Memory B cell (primary cell): ENCODE results near the gene AGTR2.
"Not testable (repeated sequence)": the region's sequence is repeated elsewhere in the genome, so short reads cannot be mapped to it uniquely, and the experiment has no call there.

Experiments used
- ATAC-seq: fragments of 150-1000 bp; cut with Tn5 transposase; 2 replicates; pipeline ENCODE4 v1.10.0; 2021; ENCODE audit warnings: low read depth, mild to moderate bottlenecking, moderate library complexity
- DNase-seq, 2 donors: peaks; one replicate each; pipeline ENCODE4 v3.0.0; 2022; ENCODE audit warnings: low spot score in 2 of 2
- H3K27ac Mint-ChIP-seq: one replicate; pipeline ENCODE4 v1.8.0; 2022; ENCODE audit warnings: mild to moderate bottlenecking, moderate library complexity, mixed read lengths
- H3K27me3 Mint-ChIP-seq: one replicate; pipeline ENCODE4 v1.8.0; 2022; ENCODE audit warnings: mixed read lengths
- H3K36me3 Mint-ChIP-seq: one replicate; pipeline ENCODE4 v1.8.0; 2022; ENCODE audit warnings: mild to moderate bottlenecking, mixed read lengths
- H3K4me1 Mint-ChIP-seq: one replicate; pipeline ENCODE4 v1.8.0; 2022; ENCODE audit warnings: mixed read lengths
- H3K4me3 Mint-ChIP-seq: one replicate; pipeline ENCODE4 v1.8.0; 2022; ENCODE audit warnings: mild to moderate bottlenecking, moderate library complexity, mixed read lengths
- H3K9me3 Mint-ChIP-seq: one replicate; pipeline ENCODE4 v1.8.0; 2022; ENCODE audit warnings: mixed read lengths

Gene AGTR2, protein sequence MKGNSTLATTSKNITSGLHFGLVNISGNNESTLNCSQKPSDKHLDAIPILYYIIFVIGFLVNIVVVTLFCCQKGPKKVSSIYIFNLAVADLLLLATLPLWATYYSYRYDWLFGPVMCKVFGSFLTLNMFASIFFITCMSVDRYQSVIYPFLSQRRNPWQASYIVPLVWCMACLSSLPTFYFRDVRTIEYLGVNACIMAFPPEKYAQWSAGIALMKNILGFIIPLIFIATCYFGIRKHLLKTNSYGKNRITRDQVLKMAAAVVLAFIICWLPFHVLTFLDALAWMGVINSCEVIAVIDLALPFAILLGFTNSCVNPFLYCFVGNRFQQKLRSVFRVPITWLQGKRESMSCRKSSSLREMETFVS

DNA sequence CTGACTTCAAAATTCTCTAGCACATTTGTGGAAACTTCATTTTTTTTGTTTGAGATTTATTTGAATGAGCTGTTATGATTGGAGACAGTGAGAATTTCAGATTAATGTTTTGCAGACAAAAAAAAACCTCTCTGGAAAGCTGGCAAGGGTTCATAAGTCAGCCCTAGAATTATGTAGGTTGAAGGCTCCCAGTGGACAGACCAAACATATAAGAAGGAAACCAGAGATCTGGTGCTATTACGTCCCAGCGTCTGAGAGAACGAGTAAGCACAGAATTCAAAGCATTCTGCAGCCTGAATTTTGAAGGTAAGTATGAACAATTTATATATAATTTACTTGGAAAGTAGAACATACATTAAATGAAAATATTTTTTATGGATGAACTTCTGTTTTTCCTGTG, at the start of gene AGTR2:
Gene AGTR2, plus strand, starts transcription at position 234 of the 400 bp plus-strand sequence. CDS start 1,537 bp downstream, outside the sequence.
- Mint-ChIP-seq H3K4me1 (no peaks in the 10 kb centered on the region), H3K36me3 (no peaks in the 10 kb centered on the region), H3K27me3 (no peaks in the 10 kb centered on the region), H3K4me3 (no peak within 1 kb of the TSS), H3K9me3 (peaks cover 4% of the 10 kb centered on the region), H3K27ac (no peak within 1 kb of the TSS)
- ATAC-seq (no peak), DNase-seq (no peak)

DNA sequence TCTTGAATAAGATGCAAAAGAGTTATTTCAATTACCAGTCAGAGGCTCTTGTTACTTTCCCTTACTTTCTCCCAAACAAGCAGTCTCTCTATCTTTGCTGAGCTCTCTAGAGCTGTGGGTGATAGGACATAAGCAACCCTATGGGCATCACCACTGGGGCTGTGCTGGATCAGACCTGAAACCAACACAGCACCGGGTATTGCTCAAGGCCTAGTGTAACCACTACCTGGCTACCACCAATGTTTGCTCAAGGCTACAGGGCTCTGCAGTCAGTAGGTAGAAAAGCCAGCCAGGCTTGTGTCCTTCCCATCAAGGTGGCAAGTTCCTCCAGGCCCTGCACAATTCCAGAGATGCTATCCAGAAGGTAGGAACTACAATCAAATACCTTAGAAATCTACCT, 35.3 kb upstream of the AGTR2 start:
- Mint-ChIP-seq H3K4me1 (no peaks in the 10 kb centered on the region), H3K27me3 (no peaks in the 10 kb centered on the region), H3K4me3 (no peak overlapping the region), H3K36me3 (no peaks in the 10 kb centered on the region), H3K9me3 (no peaks in the 10 kb centered on the region), H3K27ac (no peak overlapping the region)
- ATAC-seq (no peak), DNase-seq (no peak)

DNA sequence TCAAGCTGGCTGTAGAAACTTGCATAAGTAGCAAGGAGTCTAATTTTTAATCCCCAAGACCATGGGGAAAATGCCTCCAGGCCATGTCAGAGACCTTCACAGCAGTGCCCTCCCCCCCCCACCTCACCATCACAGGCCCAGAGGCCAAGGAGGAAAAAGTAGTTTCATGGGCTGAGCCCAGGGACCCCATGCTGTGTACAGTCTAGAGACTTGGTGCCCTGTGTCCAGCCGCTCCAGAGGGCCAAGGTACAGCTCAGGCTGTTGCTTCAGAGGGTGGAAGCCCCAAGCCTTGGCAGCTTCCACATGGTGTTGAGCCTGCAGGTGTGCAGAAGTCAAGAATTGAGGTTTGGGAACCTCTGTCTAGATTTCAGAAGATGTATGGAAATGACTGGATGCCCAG, 29.3 kb upstream of the AGTR2 start:
- H3K27ac Mint-ChIP-seq, ATAC-seq, H3K9me3 Mint-ChIP-seq, H3K27me3 Mint-ChIP-seq, H3K36me3 Mint-ChIP-seq, H3K4me3 Mint-ChIP-seq, H3K4me1 Mint-ChIP-seq, DNase-seq: not testable (repeated sequence)

DNA sequence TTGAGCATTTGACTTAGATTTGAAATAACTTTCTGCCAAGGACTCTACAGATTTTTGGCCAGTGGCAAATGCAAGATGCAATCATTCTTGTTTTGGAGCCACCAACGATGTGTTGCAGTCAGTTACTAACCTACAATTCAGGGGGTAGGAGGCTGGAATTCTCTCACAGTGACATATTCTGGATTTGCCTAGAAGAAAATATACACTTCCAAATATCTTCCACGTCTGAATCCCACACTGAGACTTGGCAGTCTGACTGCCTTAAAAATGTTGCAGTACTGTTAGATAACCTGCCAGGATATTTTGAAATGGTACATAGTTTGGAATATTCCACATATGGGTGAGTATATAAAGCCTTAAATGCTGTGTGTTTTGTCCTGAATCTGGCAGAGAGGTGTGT, 27.6 kb upstream of the AGTR2 start:
- no peak for ATAC-seq
- H3K9me3 Mint-ChIP-seq, result peaks cover 3% of the 10 kb centered on the region
- H3K4me1 Mint-ChIP-seq, result no peaks in the 10 kb centered on the region
- no peak for DNase-seq
- no peak overlapping the region for H3K27ac Mint-ChIP-seq
- H3K4me3 Mint-ChIP-seq, result no peak overlapping the region
- no peaks in the 10 kb centered on the region for H3K27me3 Mint-ChIP-seq
- H3K36me3 Mint-ChIP-seq, result no peaks in the 10 kb centered on the region

DNA sequence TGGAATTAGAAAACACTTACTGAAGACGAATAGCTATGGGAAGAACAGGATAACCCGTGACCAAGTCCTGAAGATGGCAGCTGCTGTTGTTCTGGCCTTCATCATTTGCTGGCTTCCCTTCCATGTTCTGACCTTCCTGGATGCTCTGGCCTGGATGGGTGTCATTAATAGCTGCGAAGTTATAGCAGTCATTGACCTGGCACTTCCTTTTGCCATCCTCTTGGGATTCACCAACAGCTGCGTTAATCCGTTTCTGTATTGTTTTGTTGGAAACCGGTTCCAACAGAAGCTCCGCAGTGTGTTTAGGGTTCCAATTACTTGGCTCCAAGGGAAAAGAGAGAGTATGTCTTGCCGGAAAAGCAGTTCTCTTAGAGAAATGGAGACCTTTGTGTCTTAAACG, 2.4 kb downstream of the AGTR2 start:
- H3K4me3 Mint-ChIP-seq, result no peak overlapping the region
- peaks cover 4% of the 10 kb centered on the region for H3K9me3 Mint-ChIP-seq
- no peaks in the 10 kb centered on the region for H3K36me3 Mint-ChIP-seq
- no peak for DNase-seq
- H3K27ac Mint-ChIP-seq, result no peak overlapping the region
- H3K4me1 Mint-ChIP-seq, result no peaks in the 10 kb centered on the region
- no peak for ATAC-seq
- no peaks in the 10 kb centered on the region for H3K27me3 Mint-ChIP-seq

DNA sequence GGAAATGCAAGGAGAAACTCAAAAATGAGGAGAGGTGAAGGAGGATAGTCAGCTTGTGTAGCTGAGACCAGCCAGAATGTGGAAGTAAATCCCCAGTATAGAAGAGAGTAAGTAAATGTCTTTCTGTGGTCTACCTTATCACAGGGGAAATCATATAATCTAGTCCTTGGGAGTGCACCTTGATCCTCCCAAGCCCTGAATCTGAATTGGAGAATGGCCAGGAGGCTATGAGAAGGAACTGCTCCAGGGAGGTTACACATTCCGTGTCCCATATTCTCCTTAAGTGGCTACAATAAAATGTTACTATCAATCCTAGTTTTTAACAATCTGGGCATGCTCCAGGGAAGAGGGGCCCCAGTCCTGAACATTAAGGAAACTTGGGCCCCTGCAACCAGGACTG, 10.8 kb downstream of the AGTR2 start:
- Mint-ChIP-seq H3K27me3 (no peaks in the 10 kb centered on the region), H3K27ac (no peak overlapping the region), H3K36me3 (no peaks in the 10 kb centered on the region), H3K4me1 (no peaks in the 10 kb centered on the region), H3K4me3 (no peak overlapping the region), H3K9me3 (peaks cover 3% of the 10 kb centered on the region)
- ATAC-seq (no peak), DNase-seq (no peak)

DNA sequence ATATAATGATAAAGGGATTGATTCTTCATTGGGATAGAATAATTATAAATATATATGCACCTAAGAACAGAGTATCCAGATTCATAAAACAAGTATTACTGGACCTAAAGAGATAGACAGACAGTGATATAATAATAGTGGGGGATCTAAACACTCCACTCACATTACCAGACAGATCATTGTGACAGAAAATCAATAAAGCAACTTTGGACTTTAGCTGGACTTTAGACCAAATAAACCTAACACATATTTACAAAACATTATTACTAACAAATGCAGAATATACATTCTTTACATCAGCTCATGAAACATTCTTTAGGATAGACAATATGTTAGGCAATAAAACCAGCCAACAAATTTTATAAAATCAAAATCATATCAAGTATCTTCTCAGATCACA, 14.6 kb downstream of the AGTR2 start:
- no peaks in the 10 kb centered on the region for H3K36me3 Mint-ChIP-seq
- no peak overlapping the region for H3K27ac Mint-ChIP-seq
- H3K9me3 Mint-ChIP-seq, result peaks cover 3% of the 10 kb centered on the region
- no peak for DNase-seq
- no peak for ATAC-seq
- no peaks in the 10 kb centered on the region for H3K27me3 Mint-ChIP-seq
- H3K4me1 Mint-ChIP-seq, result no peaks in the 10 kb centered on the region
- no peak overlapping the region for H3K4me3 Mint-ChIP-seq

DNA sequence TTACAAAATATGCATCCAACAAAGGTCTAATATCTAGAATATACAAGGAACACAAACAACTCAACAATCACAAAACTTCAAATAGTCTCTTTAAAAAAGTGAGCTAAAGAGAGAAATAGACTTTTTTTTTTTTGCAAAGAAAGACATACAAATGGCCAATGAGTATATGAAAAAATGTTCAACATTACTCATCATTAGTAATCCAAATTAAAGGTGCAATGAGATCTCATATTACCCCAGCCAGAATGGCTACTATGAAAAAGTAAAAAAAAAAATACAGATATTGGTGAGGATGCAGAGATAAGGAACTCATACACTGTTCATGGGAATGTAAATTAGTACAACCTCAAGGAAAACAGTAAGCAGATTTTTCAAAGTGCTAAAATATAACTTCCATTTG, 24.1 kb downstream of the AGTR2 start:
- Mint-ChIP-seq H3K9me3 (no peaks in the 10 kb centered on the region), H3K36me3 (no peaks in the 10 kb centered on the region), H3K4me3 (no peak overlapping the region), H3K27me3 (no peaks in the 10 kb centered on the region), H3K27ac (no peak overlapping the region), H3K4me1 (no peaks in the 10 kb centered on the region)
- ATAC-seq (no peak), DNase-seq (no peak)

DNA sequence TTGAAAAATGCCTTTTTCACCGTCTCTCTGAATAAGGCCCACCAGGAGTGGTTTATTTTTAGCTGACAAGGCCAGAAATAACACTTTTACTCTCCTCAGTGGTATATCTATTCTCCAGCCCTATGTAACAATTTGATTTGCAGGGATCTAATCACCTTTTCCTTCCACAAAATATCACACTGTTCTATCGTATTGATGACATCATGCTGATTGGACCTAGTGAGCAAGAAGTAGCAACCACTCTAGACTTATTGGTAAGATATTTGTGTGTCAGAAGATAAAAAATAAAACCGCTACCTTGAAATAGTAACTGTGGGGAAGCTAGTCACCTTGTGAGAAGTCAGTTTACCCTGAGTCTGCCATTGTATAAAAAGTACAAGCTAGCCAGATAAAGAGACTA, 27.7 kb downstream of the AGTR2 start:
- DNase-seq (no peak), ATAC-seq (no peak)
- Mint-ChIP-seq H3K4me3 (no peak overlapping the region), H3K27me3 (no peaks in the 10 kb centered on the region), H3K9me3 (no peaks in the 10 kb centered on the region), H3K36me3 (no peaks in the 10 kb centered on the region), H3K27ac (no peak overlapping the region), H3K4me1 (no peaks in the 10 kb centered on the region)

DNA sequence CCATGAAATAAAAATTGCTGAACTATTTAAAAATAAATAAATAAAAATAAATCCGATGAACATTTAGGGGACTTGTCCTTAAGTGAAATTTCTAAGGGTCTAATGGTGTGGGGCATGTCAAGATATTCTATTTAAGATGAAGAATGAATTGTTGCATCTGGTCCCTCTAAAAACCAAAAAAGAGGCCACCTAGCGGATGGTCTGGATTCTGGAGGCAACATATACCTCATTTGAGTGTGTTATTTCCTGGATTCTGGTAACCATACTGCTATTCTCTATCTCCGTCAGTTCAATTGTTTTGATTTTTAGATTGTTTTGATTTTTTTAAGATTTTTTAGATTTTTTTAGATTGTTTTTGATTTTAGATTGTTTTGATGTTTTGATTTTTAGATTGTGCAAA, 28.3 kb downstream of the AGTR2 start:
- no peak overlapping the region for H3K27ac Mint-ChIP-seq
- ATAC-seq (no peak), DNase-seq (no peak)
- no peak overlapping the region for H3K4me3 Mint-ChIP-seq
- no peaks in the 10 kb centered on the region for H3K4me1 Mint-ChIP-seq
- H3K36me3 Mint-ChIP-seq, result no peaks in the 10 kb centered on the region
- no peaks in the 10 kb centered on the region for H3K27me3 Mint-ChIP-seq
- H3K9me3 Mint-ChIP-seq, result no peaks in the 10 kb centered on the region

DNA sequence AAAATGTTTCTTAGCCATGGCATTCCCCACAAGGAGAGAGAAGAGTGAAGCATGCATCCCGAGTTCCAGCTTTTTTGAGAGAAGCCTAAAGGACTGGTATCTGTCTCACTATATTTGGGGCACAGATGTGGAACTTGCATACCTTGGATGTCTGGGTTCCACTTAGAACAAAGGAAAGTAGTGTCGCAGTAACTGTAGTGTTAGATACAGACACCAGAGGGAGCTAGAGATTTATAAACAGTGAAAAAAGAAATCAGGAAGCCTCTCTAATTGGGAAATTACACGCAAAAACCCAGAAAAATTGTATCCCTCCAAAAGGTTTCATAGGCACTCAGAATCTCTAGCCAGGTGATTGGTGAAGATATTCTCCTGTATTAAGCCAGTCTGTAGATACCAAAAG, 34.4 kb downstream of the AGTR2 start:
- no peak for ATAC-seq
- Mint-ChIP-seq H3K9me3 (no peaks in the 10 kb centered on the region), H3K4me1 (no peaks in the 10 kb centered on the region), H3K27me3 (no peaks in the 10 kb centered on the region), H3K4me3 (no peak overlapping the region), H3K36me3 (no peaks in the 10 kb centered on the region), H3K27ac (no peak overlapping the region)
- no peak for DNase-seq

DNA sequence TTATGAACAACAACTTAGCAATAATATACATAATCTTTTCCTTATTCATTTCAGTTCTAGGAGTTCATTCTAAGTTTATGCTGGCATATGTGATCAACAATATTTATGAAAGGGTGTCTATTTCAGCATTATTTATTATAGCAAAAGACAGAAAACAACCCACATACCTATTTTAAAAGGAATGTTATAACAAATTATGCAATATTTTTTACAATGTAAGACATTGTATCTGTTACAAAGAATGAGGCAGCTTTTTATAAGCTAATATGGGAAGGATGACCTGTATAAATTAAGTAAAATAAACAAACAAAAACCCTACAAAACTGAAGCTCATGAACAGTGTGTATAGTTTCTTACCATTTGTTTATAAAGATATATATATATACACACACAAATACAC, 42.7 kb downstream of the AGTR2 start:
- H3K36me3 Mint-ChIP-seq, result no peaks in the 10 kb centered on the region
- H3K4me1 Mint-ChIP-seq, result no peaks in the 10 kb centered on the region
- no peak overlapping the region for H3K27ac Mint-ChIP-seq
- no peak overlapping the region for H3K4me3 Mint-ChIP-seq
- peaks cover 5% of the 10 kb centered on the region for H3K9me3 Mint-ChIP-seq
- ATAC-seq (no peak), DNase-seq (no peak)
- H3K27me3 Mint-ChIP-seq, result no peaks in the 10 kb centered on the region

DNA sequence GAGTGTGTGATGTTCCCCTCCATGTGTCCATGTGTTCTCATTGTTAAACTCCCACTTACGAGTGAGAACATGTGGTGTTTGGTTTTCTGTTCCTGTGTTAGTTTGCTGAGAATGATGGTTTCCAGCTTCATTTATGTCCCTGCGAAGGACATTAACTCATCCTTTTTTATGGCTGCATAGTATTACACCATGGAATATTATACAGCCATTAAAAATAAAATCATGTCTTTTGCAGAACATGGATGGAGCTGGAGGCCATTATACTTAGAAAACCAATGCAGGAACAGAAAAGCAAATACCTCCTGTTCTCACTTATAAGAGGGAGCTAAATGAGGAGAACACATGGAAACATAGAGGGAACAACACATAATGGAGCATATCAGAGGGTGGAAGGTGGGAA, 46.5 kb downstream of the AGTR2 start:
- not testable (repeated sequence) for H3K4me1 Mint-ChIP-seq, H3K4me3 Mint-ChIP-seq, H3K36me3 Mint-ChIP-seq, DNase-seq, ATAC-seq, H3K27me3 Mint-ChIP-seq, H3K9me3 Mint-ChIP-seq, H3K27ac Mint-ChIP-seq
